Activated CD4-positive, alpha-beta T cell treated with anti-CD3 and anti-CD28 coated beads, Interleukin-2, amount 50 U/mL, for 16 hours (primary cell): ENCODE data around the gene SNED1.

ENCODE experiments used
- DNase-seq: peaks from one replicate; pipeline ENCODE4 v3.0.0-alpha.2; 2020

SNED1 gene

DNA sequence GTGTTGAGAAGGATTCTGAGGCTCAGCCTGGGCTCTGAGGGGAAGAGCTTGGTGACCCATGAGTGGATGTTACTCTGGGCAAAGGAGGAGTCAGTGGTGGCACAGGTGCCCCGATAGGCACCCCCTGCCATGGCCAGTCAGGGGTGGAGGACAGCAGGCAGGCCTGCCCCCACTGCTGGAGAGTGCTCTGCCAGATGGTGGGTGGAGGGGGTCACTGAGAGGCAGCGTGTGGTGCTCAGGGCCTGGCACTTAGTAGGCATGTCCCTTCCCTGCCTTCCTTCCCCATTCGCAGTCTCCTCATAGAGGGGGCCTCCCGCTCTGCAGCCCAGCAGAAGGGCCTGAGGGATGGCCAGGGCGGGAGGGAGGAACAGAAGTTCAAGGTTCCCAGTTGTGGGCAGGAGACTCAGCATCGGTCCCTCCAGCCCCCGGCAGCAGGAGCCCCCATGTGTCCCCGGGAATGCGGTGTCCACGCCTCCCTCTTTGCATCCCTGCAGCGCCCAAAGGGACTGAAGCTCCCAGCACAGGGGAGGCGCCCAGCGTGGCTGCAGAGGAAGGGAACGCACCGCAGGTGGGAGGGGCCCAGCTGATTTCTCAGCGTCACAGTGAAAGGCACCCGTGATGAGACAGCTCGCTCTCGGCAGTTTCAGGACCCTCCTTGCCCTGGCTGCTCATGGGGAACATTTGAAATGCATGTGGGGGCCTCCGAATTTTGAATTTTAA lies 5.7 kb upstream of the SNED1 start:
- no peak for DNase-seq

DNA sequence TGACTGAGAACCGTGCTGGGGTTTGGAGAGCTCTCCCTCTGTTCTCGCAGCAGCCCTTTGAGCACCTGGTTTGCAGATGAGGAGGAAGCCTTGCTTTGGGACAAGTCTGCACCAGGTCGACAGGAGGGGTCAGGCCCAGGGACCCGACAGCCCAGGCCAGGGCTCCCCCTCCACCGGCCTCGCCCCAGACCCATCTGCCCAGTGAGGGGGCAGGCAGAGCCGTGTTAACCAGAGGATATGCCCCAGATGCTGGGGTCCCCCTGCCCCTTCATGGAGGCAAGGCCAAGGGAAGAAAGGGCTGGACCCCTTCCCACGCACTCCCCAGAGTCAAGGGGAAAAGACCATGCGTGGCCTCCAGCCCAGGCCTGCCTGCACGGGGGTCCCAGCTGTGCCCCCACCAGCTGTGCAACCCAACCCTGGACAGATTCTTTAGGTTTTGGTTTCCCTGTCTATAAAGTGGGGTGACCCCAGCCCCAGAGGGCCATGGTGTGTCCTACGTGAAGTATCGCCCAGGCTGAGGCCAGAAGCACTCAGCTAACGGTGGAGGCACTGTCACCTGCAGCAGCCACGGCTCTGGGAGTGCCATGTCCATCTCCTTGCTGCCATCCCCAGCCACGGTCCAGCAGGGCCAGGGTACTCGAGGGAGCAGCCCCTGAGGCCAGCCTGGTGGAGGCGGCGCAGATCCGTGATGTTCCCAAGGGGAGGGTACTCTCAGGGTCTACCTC lies 4.8 kb upstream of the SNED1 start:
- no peak for DNase-seq

DNA sequence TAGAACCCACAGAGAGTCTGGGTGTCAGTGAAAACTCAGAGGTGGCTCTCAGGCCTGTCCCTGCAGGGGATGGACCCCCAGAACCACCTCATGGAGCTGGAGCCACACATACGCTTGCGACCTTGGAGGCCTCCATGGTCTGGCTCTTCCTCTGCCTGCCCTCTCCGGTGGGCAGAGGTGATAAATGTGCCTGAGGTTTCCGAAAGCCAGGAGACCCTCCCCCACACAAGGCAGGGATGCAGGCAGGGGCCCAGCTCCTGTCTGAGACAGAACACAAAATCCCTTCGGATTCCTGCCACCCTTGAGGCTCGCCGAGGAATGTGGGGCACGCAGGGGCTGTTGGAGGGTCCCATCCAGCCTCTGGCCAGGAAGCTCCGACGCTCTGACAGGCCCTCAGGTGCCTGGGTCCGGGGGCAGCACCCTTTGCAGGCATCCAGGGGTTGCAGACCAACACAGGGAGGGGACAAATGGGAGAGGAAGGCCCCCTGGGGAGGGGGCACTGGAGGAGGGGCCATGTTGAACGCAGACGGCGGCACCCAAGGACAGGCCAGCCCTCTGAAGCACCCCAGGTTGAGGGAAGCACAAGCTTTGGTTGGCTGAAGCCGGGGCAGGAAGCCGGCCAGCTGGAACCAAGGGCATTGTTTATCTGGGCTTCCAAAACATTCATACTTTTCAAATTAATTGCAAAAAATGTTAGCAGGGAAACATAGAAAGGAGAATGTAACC lies 4.1 kb upstream of the SNED1 start:
- no peak for DNase-seq

DNA sequence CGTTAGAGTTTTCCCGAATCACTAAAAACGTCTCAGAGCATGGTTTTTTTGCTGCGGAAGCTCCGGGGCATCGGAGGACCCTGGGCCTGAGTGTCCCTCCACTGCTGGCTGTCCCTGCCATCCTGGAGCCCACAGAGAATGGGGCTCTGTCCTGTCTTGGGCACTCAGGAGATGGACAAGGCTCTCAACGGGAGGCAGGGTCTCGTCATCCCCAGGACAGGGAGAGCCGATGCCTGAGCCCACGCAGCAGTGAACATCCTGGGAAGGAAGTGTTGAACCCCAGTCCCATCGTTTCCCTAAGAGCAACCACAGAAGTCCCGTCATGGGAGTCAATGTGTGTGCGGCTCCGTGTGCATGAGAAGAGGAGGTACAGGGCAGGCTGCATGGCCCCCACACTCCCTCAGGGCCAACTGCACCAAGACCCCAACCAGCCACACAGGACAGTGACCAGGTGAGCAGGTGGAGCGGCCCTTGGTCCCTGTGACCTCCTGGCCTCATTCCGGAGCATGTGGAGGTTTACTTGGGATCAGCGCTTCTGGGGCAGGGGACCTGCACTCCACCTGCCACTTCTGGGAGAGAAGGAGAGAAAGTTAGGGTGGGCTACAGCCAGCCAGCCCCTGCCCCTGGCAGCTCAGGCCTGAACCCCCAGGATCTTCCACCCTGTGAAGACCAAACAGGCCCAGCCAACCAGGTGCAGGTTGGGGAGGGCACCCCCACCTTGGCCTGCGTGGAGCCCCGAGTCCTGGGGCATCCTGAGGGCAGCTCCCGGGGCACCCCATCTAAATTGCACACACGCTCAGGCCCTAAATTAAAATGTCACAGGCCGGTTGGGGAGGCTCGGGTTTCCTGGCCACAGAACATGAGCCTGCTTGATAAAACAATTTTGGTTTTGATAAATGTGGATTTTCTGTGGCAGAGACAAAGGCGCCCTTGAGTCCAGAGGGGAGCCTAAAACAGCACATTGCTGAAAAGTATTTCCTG lies 3.1 kb upstream of the SNED1 start:
- no peak for DNase-seq

DNA sequence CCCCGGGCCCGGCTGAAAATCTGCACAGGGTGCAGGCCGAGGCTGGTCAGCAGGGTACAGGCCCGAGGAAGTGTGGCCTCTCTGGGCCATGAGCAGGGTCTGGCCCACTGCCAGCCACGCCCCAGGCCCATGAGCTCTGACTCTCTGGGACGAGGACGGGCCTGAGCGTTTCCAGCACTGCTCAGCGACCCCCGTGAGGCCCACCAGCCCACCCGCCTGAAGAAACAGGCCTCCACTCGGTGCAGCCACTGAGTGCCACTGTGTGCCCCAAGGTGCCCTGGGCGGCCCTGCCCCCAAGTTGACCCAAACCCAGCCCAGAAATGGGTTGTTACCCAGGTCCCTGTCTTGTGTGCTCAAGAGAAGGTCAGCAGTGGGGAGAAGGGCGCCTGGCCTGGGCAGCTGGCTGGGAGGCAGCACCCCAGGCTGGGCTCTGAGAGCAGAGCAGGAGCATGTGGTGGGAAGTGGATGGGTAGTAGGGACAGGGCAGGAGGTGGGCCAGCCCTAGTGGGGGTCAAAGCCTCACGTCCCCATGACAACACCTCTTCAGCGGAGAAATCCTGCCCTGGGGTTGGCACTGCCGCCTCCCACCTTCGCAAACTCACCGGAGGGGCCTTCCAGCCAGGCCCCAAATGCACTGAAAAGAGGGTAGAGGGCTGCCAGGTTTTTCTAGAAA lies 2.1 kb upstream of the SNED1 start:
- DNase-seq: no peak

DNA sequence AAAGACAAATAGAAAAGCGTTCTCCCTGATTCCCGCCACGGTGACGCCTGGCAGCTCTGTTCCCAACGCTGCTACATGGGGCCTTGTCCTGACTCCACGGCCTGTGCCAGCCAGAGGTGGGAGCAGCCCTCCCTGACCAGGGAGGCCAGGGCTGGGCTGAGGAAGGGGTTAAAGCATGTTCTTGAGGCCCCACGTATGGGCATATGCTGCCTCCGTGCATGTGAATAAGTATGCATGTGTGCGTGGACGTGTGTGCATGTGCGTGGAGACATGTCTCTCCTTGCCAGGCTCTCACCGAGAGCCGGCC lies 1.6 kb upstream of the SNED1 start:
- no peak for DNase-seq

DNA sequence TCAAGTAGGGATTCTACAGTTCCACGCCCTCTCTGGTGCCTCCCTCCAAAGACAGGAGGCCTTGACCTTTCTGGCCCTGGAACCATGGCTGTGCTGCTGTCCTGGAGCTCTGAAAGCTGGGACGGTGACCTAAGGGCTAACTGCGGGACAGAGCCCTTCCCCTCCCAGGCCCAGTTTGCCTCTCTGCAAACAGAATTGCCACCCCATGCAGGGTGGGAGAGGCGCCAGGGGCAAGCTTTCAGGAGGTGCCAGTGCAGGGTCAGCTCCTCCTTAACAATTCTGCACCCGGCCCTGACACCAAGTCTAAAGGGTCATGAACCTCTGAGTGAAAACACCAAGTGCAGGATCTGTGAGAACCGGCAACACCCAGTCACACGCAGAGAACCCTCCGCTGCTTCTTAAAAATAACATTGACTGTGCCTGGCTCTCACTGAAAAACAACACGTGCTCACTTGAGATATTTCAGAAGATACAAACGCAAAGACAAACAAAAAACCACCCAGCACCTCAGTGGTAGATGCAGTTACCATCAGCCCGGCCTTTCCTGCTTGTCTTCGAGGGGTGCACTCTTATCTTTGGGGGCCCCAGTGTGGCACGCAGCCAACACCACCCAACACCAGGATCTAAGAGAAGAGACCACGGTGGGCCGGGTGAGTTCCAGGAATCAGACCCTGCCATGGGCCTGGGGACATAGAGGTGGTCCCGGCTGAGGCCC lies 1.1 kb upstream of the SNED1 start:
- DNase-seq: no peak

DNA sequence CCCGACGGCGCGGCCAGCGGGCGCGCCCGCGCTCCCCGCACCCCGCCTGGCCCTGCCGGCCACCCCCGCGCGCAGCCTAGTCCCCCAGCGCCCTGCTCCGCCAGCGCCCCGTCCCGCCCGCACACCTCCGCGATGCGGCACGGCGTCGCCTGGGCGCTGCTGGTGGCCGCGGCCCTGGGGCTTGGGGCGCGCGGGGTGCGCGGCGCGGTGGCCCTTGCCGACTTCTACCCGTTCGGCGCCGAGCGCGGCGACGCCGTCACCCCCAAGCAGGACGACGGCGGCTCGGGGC lies 232 bp downstream of the SNED1 start:
- no peak for DNase-seq

DNA sequence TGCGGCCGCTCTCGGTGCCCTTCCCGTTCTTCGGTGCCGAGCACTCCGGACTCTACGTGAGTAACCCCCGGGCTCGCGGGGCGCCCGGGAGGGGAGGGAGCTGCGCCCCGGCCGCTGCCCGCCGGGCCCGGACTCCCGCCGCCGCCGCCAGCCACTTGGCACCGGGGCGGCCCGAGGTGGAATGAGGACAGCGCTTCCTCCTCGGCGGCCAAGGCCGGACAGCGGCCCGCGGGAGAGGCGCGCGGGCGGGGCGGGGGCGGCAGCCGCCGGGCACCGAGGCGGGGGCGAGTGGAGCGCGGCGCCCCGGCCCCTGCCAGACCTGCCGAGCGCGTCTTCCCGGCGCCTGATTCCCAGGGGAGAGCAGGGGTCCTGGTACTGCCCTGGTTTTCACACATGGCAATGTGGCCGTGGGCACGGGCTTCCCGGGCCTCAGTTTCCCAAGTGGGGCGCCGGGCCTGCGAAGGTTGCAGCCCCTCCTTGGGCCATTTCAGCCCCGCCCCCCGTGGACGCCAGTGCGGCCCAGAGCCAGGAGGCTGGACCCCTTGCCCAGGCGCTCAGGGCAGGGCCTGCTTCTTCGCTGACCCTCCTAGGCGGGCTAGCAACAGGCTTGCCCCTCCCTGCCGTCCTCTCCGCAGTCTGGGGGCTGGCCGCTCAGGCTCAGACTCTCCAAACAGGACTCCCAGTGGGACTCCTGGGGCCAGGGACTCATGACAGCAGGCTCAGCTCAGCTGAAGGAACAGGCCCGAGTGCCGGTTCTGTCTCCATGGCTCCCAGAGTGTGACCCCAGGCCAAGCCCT lies 775 bp downstream of the SNED1 start:
- DNase-seq: no peak

DNA sequence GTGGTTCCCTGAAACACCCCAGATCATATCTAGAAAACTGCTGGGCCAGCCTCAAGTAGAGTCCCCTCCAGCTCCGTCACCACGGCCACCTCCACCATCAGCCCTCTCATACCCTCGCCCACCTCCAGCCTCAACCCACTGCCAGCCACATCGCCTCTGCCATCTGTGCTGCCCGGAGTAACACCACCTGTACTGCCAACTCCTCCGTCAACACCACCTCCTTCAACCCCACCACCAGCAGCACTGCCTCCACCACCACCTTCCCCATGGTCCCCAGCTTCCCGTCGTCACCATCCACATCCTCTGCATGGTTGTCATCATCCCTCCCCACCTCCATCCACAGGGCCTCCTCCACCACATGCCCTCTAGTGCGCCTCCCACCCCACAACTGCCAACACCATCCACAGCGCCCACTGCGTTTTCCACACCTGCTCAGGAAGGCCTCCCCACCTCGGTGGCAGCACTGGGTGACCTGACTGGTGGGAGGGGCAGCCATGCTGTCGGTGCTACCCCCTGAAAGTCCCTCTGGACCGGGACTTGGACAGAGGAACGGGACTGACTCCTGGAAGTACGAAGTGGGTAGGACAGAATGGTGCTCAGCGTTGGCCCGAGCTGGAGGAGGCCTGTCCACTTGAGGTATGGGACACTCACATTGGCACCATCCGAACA lies 1.6 kb downstream of the SNED1 start:
- DNase-seq: no peak

DNA sequence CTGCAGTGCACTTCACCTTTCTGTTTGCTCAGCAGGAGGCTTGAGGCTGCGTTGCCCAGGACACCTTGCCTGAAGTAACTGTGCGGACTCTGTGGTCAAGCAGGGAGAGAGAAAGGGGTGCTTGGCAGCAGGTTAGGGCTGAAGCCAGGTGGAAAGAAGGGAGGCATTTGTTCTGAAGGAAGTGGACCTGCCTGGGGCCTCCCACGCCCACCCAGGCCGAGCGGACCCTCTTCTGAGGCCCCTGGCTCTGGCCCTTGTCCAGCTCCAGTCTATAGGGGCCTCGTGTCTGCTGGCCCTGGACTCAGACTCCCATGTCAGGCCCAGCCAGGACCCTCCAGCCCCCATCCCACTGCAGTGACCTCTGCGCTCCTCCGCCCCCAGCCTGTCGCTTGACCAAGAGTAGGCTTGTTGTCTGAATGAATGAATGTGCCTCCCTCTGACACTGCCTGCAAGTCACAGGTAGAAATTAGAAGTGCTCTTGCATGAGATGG lies 2.5 kb downstream of the SNED1 start:
- DNase-seq: no peak

DNA sequence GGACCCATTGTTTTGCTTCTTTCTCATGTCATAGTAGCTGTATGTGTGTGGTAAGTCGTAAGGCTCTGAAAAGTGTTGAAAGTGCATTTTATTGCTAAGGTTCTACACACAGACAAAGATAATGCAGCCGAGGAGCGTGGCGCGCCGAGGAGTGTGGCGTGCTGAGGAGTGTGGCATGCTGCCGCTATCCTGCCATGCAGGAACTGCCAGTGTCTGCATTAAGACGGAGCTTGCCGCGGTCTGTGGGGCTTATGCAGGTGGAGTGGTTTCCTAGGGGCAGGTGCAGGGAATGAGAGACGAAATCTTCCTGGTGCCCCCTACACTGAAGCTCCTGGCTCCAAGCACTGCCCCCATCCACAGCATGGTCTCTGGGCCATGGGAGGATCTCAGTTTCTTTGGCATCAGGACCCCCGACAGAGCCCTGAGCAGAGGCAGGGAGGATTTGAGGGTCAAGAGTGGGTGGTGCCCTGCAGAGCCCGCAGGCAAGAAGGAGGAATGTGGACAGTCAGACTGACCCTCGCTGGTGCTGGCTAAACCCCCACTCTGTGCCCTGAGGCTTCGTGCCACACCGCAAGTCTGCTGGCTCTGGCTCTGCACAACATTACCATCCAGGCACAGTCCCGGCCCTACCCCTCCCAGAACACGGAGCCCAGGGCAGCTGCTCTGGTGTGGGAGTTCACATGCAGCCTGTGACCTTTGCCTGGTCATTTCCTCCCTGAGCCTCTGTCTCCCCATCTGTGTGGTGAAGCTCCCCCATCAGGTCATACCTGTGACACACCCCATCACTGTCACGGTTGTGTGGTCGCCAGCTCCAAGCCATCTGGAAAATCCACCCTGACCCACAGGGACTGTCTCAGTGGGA lies 3.2 kb downstream of the SNED1 start:
- no peak for DNase-seq

DNA sequence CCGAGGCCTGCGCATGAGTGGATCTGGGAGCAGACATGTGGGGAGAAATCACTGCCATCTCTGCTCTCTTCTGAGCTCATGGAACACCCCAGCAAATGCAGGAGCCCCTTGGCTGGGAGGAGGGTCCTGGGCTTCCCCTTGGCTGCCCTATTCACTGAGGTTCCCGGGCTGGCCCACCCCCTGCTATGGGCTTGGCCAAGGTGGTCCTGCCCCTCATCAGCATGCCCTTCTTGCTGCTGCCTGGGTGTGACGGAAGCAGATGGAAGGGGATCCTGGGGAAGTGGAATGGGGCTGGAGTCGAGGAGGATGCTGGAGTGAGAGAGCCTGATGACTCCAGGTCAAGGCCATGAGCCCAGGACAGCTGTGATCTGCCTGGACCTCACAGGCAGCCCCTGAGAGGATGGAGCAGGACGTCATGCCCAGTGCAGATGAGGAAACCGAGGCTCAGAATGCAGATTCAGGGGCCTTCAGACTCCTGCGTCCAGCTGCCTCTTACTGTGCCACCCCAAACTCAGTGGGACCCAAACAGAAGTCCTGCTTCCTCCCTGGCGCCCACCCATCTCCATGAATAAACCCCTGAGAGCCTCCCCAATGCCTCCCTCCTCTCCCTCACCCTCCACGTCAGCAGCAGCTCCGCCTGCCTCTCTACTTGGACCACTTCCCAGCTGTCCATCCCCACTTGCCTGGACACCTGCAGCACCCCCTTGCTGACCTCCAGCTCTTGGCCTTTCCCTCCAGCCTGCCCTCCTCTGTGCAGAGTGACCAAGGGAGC lies 4.0 kb downstream of the SNED1 start:
- no peak for DNase-seq

DNA sequence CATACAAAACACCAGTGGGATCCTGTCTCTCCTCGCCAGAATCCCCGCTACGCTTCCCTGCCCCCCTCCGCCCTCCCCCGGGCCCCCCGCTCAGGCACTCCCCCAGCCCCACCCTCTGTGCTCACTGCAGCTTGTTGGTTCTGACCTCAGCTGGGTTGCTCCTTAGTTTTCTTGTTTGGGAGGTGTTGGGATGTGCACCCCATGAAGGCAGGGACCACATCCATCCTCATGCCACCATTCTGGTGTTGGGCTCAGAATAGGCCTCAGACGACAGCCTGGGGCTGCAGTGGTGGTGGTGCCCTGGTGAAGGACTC lies 4.6 kb downstream of the SNED1 start:
- no peak for DNase-seq

DNA sequence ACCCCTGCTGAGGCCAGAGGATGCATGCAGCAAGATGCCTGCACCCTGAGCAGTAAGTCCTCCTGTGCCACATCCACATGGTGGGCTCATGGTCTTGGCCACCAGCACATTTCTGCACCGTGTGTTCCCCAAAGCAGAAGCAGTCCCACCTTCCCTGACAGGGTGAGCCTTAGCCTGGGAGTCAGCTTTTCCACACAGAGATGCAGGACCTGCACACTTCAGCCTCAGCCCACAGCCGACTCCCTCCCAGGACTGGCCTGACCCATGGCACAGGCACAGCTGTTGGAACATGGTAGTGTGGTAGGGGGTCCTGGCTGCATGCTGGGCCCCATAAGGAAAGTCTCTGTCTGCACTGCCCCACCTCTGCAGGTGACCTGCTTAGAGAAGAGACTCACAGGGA lies 5.0 kb downstream of the SNED1 start:
- no peak for DNase-seq

DNA sequence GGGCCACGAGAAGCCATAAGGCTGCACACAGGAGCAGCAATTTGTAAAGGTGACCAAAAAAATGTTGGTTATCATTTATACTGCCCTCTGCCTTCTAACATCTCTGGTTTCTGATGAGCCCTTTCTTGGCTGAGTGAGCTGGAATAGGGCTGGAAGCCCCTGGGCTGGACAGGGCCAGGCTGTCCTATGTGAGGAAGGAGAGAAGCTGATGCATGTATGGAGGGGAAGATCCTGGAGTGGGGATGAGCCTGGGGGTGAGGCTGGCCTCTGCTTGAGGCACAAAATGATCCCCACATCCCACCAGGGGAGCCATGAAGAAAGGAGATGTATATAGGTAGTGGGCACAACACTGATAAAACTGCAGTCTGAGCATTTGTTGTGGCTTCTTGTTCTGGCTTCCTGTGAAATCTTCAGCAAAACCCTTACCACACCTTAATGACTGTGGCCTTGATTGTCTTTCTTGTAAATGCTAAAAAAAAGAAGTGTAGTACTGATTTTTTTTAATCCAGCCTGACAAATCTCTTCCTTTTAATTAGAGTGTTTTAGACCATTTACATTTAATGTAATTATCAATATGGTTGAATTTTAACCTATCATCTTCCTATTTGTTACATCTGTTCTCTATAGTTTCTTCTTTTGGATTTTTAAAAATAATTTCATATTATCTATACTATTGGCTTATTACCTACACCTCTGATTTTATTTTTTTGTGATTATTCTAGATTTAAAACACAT lies 5.6 kb downstream of the SNED1 start:
- no peak for DNase-seq

DNA sequence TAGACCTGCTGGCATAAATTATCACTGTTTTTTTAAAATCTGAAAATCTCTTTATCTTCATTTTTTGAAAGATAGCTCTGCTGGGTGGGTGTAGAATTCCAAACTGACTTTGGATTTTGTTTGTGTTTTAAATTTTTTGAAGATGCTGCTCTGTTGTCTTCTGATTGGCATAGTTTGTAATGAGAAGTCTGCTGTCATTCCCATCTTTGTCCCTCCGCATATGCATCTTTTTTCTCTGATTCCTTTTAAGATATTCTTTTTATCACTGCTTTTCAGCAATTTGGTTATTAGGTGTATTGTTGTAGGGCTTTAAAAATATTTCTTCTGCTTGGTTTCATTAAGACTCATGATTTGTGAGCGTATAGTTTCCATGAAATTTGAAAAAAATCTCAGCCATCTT lies 7.2 kb downstream of the SNED1 start:
- no peak for DNase-seq

DNA sequence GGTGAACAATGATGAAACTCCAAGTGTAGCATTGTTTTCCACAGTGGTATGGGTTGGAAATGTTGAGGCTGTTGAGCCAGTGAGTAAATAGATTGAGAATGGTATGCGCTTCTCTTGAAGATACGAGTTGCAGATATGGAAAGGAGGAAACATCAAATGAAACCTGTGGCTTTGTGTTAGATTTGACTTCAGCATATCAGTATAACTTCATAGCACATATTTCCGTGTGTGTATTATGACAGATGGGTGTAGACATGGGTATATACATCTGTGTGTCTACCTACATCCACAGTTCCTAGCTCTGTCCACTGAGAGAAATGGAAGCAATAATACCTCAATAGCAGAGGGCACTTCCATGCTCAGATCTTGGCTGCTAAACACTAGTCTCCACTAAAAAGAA lies 8.0 kb downstream of the SNED1 start:
- no peak for DNase-seq
